ENCODE data around the gene DOCK2.

The DOCK2 gene

DNA sequence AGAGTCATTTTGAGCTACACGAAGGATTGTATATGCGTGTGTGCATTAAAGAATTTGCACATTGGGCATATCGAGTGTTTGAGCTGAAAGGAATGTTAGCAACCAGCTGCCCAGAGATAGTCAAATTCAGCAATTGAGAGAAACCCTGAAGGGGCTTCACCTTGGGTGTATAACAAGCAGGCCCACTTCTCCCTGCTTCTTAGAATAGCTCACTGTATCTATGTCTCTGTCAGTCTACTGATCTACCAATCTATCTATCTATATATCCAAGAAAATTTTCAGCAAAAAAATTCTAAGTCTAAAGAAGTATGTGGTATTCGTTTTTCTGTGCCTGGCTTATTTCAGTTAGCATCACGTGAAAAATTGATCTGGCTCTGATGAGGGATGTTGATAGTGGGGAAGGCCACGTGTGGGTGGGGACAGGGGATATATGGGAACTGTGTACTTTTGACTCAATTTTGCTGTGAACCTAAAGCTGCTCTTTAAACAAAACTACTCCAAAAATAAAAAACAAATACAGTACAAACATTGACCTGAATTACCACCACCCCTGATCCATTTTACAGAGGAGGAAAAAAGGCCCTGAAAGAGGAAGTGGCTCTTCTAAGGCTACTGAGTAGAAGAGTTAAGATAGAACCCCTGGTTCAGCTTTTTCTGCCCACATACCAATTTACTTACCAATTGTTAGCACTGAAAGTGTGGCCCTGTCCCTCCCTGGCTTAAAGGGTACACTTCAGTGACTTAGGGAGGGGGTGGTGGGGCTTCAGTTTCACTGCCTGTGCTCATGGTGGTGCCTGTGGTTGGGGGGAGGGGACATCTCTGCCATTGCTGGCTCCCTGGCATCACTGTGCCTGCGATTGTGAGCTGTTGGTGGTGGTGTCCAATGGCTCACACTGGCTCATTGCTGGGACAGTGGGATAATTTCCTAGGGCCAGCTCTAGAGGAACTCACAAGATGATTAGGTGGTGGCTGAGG is 141.8 kb downstream of the DOCK2 start:
- H3K4me1 ChIP-seq (ENCODE audit: control insufficient read depth, low read length): peaks cover 10% of the 10 kb centered on the region
- H4K20me1 ChIP-seq (ENCODE audit: control insufficient read depth, insufficient read depth, low read depth, low read length): no peaks in the 10 kb centered on the region
- no peaks in the 10 kb centered on the region for H3K9me2 ChIP-seq (replicated peaks; ENCODE audit: control insufficient read depth, low read length)
- H3K9me3 ChIP-seq (ENCODE audit: control insufficient read depth, insufficient read depth, low read length): no peaks in the 10 kb centered on the region
- H3K4me2 ChIP-seq (ENCODE audit: low read length): no peak overlapping the region
- no peak overlapping the region for H3K27ac ChIP-seq (ENCODE audit: low read depth, low read length)
- H3K79me2 ChIP-seq (ENCODE audit: control insufficient read depth, low read length): no peaks in the 10 kb centered on the region
- H3K27me3 ChIP-seq (ENCODE audit: control insufficient read depth, low read length): no peaks in the 10 kb centered on the region
- H3F3A ChIP-seq (ENCODE audit: control insufficient read depth, insufficient read depth): no peaks in the 10 kb centered on the region
- no peak for TF ChIP-seq EZH2phosphoT487 (IDR thresholded peaks at IDR 0.05; ENCODE audit: borderline replicate concordance, low read length)
- TF ChIP-seq, protein P1, sequence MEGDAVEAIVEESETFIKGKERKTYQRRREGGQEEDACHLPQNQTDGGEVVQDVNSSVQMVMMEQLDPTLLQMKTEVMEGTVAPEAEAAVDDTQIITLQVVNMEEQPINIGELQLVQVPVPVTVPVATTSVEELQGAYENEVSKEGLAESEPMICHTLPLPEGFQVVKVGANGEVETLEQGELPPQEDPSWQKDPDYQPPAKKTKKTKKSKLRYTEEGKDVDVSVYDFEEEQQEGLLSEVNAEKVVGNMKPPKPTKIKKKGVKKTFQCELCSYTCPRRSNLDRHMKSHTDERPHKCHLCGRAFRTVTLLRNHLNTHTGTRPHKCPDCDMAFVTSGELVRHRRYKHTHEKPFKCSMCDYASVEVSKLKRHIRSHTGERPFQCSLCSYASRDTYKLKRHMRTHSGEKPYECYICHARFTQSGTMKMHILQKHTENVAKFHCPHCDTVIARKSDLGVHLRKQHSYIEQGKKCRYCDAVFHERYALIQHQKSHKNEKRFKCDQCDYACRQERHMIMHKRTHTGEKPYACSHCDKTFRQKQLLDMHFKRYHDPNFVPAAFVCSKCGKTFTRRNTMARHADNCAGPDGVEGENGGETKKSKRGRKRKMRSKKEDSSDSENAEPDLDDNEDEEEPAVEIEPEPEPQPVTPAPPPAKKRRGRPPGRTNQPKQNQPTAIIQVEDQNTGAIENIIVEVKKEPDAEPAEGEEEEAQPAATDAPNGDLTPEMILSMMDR (IDR thresholded peaks at IDR 0.05; ENCODE audit: low read depth, low read length, poor library complexity, severe bottlenecking): no peak
- no peak overlapping the region for H3K4me3 ChIP-seq (ENCODE audit: low read length)
- peaks cover 23% of the 10 kb centered on the region for H3K36me3 ChIP-seq (ENCODE audit: control insufficient read depth, low read length)

DNA sequence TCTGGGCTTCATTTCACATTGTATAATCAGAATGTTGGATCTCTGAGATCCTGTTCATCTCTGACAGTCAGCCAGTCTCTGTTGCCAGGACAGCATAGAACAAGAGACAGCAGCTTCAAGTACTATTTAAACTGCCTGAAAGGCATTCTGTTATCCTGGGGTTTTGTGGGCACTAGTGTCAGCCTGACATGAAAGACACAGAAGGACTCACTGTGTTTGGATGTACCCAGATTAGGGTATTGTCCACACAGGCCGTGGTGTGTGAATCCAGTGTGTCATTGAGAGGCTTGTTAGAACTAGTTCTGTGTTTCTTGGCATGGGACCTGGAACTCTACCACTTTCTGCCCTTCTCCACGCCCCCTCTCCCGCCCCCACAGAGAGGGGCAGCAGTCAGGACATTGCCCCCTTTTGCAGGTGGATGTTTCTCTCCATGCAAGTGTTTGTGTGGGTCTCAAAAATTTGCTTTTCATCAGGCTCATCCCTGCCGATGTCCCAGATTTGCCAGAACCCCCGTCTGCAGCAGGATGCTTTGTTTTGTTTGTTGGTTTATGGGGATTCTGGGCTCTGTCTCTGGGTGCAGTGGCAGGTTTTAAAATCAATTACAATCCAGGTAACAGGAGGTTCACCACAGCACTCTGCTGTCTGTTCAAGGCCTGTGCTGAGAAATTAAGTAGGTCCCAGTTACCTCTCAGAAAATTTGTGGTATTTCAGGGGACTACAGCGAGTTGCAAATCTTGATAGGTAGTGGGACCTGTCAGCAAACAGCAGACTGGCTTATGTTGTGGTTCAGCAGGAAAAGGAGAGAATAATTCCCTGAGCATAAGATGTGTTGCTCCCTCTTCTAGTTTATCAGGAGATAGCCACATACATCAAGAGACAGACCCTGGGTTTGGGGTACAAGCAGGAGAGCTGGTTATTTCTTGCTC is 144.6 kb downstream of the DOCK2 start:
- no peak overlapping the region for H3K4me2 ChIP-seq (ENCODE audit: low read length)

DNA sequence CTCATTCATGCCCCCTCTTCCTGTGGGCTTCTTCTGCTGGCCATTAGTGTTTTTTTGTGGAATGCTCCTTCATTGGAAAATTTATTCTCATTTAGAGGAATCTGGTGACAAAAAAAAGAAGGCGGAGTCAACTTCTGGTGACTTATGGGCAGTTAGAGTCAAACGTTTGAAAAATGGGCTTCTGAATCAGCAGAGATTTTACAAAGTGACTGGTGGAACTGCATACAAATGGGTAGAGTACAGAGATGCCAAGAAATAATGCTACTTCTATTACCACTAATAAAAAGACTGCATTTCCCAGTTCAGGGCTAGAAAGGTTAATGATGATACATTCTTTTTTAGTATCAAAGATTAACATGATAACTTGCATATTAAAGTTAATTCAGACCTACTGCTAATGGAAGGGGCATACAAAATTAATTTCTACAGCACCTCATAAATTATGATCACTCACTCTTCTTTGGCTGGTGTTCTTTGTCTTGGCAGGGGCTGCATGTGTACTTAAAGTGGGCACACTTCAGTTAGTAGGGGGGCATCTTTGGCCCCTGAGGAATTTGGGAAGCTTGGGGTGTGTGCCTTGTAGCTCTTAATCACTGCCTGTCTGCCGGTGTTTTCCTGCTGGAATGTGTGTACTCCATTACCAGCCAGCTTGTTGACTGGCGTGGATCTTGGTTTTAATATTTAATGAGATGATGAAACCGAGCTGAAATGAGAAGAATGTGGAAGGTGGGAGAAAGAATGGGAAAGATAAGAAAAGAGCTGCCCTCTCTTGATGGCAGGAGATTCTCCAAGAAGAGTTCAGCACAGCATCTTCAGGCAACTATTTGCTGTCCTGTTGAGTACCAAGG is 148.9 kb downstream of the DOCK2 start:
- Histone ChIP-seq H3K9me3 (ENCODE audit: control insufficient read depth, insufficient read depth, low read length) (no peaks in the 10 kb centered on the region), H3K36me3 (ENCODE audit: control insufficient read depth, low read length) (peaks cover 43% of the 10 kb centered on the region), H3K27me3 (ENCODE audit: control insufficient read depth, low read length) (no peaks in the 10 kb centered on the region), H4K20me1 (ENCODE audit: control insufficient read depth, insufficient read depth, low read depth, low read length) (no peaks in the 10 kb centered on the region), H3K4me1 (ENCODE audit: control insufficient read depth, low read length) (peaks cover 8% of the 10 kb centered on the region; the same call in 1 of the 2 replicates), H3K9me2 (replicated peaks; ENCODE audit: control insufficient read depth, low read length) (no peaks in the 10 kb centered on the region), H3K27ac (ENCODE audit: low read depth, low read length) (no peak overlapping the region), H3K4me2 (ENCODE audit: low read length) (no peak overlapping the region), H3F3A (ENCODE audit: control insufficient read depth, insufficient read depth) (no peaks in the 10 kb centered on the region), H3K4me3 (ENCODE audit: low read length) (no peak overlapping the region), H3K79me2 (ENCODE audit: control insufficient read depth, low read length) (no peaks in the 10 kb centered on the region)
- no peak for TF ChIP-seq EZH2phosphoT487 (IDR thresholded peaks at IDR 0.05; ENCODE audit: borderline replicate concordance, low read length)
- TF ChIP-seq, protein P1 (IDR thresholded peaks at IDR 0.05; ENCODE audit: low read depth, low read length, poor library complexity, severe bottlenecking): no peak

More for the DNA sequence above, 144.6 kb downstream of the DOCK2 start:
- Histone ChIP-seq H4K20me1 (ENCODE audit: control insufficient read depth, insufficient read depth, low read depth, low read length) (no peaks in the 10 kb centered on the region), H3K36me3 (ENCODE audit: control insufficient read depth, low read length) (peaks cover 28% of the 10 kb centered on the region), H3K4me1 (ENCODE audit: control insufficient read depth, low read length) (peaks cover 10% of the 10 kb centered on the region), H3K4me3 (ENCODE audit: low read length) (no peak overlapping the region), H3K79me2 (ENCODE audit: control insufficient read depth, low read length) (no peaks in the 10 kb centered on the region), H3K9me2 (replicated peaks; ENCODE audit: control insufficient read depth, low read length) (no peaks in the 10 kb centered on the region), H3F3A (ENCODE audit: control insufficient read depth, insufficient read depth) (no peaks in the 10 kb centered on the region), H3K27ac (ENCODE audit: low read depth, low read length) (no peak overlapping the region), H3K9me3 (ENCODE audit: control insufficient read depth, insufficient read depth, low read length) (no peaks in the 10 kb centered on the region), H3K27me3 (ENCODE audit: control insufficient read depth, low read length) (no peaks in the 10 kb centered on the region)
- TF ChIP-seq, protein P1 (IDR thresholded peaks at IDR 0.05; ENCODE audit: low read depth, low read length, poor library complexity, severe bottlenecking): no peak
- no peak for TF ChIP-seq EZH2phosphoT487 (IDR thresholded peaks at IDR 0.05; ENCODE audit: borderline replicate concordance, low read length)

All from DOHH2 (cell line).